ENCODE measurements around the gene CNGA2.

CNGA2 gene

DNA sequence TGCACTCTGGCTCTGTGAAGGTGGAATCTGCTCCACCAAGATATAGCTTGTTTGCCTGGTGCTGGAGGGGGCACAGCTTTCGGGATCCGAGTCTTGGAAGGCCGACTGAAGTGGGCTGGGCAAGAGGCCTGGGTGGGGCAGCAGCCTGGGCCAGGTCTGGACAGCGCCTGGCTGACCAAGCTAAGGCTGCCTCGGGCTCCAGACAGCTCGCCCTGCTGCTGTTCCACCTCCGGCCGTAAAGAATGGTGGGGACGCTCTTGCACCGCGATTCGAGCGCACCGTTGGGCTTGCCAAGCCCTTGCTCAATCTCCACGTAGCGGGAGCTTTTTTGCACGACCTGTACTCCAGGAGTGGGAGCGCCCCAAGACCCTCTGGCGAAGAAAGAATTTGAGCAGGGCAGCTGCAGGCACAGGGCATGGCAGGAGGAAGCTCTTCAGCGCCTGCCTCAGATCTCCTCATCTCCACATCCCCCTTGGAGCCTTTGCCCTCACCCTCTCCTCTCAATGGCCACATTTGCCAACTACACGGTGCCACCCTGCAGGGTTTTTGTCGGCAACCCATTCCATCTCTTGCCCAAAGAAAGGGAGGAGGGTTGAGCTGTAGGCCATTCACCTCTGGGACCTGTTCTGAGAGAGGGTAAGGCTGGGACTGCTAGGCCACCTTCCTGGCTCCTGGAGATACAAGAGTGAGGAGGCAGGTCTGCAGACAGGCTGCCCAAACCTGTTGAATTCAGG, 18.9 kb downstream of the CNGA2 start:
- no peak for FAIRE-seq

DNA sequence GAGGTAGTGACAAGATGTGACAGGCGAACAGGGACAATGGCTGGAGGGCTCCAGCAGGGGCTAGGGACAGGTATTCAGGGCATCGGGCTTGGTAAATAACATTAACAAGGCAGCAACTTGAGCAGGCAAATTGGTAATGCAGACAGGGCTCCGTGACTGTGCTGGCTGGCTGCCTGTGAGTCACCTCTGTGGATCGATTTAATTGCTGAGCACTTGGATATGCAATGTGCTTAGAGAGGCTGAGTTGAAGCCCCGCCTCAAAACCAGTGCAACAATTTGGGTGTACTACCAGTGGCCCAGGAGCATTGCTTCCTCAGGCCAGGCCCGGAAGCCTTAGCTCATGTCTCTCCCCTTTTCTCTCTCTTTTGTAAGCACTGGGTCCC, 19.5 kb downstream of the CNGA2 start:
- FAIRE-seq, result no peak

DNA sequence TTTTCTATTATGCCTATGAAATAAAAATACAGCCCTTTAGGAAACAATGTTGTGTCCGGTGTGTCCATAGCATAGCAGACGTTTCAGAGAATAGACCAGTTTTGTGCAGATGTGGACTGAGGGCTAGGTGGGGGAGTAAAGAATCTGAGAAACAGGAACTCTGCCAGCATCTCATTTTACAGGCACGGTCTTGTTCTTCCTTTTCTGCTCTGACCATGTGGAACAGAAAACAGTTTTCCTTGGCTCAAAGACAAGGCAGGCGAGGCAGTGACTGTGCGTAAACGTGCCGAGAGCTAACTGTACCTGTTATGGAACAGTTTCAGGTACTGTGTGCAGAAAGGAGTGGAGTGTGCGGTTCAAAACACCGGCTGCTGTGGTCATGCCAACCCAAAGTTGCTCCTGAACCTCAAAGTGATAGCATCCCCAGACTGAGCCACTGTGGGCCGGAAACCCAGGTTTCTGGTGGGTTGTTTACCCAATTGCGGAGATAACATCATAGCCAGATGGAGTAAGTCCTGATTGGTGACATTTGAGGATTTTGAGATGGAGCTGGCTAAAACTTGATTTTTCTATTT, 20.2 kb downstream of the CNGA2 start:
- no peak for FAIRE-seq

DNA sequence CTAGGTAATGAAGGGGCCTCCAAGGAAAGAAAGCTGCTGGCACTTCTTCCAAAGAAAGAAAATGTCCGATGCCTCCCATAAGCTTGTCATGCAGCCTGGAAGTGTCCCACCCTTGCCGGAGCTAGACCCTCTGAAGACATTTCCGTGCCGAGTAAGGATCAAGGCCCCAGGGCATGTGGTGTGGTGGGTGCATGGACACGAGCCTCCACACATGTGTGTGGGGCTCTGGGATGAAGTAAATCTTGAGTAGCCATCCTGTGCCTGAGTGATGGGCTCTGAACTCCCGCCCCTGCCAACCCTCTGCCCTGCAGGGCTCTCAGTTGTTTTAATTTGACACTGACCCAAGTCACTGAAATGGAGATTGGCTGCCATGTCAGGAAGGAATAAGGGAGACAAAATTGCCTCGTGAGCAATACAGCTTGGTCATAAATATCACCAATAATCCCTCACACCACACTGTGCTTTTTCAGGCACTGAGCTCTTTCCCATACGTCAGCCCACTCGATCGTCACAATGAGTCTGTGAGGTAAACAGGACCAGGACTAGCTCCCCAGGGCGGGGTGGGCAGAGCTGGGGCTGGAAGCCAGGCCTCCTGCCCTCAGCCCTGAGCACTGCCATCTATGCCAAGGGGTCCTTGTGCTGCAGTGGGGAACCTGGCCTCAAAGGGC, 24.6 kb downstream of the CNGA2 start:
- no peak for FAIRE-seq

DNA sequence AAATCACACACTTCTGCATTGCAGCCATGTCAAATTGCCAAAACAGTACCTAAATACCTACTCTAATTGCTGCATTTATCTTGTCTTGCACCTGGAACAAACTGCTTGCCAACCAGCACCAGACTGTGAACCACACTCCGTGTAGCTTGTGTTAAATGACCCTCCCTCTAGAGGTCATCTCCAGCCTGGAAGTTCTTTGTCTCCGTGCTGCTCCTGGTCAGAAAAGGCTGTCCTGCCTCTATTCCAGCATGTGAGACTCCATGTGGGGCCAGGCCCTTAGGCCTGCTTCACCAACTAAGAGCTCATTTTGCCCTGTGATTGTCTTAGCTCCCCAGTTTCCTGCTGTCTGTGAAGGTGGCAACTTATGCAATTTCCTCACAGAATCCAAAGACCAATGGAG, 28.3 kb downstream of the CNGA2 start:
- no peak for FAIRE-seq

DNA sequence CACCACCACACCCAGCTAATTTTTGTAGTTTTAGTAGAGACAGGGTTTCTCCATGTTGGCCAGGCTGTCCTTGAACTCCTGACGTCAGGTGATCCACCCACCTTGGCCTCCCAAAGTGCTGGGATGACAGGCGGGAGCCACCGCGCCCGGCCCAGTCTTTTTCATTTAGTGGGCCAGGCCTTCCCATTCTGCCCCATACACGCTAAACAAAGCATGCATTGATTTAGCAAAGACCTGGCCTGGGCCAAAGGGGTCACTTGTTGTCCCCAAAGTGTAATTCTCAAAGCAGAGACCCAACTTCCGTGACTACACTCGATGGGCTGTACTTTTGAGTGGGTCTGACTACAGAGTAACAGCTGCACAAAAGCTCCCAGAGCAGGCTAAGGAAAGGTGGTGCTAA, 29.2 kb downstream of the CNGA2 start:
- no peak for FAIRE-seq

DNA sequence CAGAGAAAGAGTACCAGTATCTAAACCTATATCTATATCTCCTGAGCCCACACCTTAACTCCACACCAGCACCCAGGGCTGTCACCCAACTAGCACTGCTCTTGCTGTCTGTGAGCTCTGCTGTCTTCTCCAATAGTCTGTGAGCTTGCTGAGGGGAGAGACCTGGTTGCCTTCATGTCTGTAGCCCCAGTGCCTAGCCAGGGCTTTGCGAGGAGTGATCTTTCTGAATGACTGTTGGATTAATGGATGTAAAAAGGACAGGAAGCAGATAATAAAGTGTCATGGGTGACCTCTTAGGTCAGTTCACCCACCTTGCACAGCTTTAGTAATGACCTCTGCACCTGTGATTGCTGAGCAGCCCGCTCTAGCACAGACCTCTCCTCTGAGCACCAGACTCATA, 30.5 kb downstream of the CNGA2 start:
- no peak for FAIRE-seq

DNA sequence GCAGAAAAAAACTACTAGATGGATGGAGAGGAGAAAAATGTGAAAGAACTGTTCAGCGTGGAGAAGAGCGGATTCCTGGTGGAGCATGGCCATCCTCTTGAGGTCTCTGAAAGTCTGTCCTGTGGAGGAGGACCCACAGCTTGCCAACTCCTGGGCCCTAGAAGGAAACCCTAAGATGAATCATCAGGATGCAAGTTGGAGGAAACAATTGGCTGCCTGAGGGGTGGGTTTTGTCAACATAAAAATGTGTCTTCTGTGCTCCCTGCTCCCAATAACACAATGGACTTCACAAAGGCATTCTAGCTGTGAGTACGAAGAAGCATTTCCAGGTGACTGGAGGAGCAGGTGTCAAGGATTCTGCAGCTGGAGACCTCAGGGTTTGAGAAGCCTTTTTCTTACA, 37.2 kb downstream of the CNGA2 start:
- FAIRE-seq, result no peak

DNA sequence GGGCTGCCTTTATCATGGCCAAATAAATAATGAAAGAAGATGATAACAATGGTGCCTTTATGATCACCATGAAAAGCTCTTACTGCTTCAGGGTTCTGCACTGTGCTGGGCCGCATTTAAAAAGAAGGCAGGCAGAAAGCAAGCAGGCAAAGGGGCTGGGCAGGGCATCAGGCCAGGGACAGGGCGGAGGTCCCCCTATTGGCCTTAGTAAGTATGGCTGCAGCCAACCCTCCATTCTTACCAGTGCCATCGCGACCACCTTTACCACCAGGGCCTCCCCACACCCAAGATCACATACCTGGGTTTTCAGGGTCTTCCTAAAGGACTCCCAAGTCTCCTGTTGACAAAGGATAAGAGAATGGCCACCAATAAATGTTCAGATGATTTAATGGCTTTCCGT, 38.9 kb downstream of the CNGA2 start:
- FAIRE-seq, result no peak

DNA sequence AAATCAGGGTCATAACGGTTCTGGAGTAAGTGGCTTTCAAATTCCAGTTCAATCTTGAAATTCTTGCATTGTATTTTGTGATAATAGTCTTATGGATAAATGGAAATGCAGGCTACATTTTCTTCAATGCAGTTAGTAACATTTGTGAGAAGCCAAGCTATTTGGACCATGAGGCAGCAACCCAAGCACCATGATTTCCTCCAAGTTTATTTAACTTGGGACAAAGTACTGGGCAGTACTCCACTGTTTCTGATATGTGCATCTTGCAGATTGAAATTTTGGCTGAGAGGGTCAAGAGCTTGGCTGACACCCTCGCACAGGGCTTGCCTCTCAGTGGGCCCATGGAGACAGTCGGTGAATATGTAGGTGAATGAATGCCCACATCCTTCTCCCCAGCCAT, 39.9 kb downstream of the CNGA2 start:
- no peak for FAIRE-seq

DNA sequence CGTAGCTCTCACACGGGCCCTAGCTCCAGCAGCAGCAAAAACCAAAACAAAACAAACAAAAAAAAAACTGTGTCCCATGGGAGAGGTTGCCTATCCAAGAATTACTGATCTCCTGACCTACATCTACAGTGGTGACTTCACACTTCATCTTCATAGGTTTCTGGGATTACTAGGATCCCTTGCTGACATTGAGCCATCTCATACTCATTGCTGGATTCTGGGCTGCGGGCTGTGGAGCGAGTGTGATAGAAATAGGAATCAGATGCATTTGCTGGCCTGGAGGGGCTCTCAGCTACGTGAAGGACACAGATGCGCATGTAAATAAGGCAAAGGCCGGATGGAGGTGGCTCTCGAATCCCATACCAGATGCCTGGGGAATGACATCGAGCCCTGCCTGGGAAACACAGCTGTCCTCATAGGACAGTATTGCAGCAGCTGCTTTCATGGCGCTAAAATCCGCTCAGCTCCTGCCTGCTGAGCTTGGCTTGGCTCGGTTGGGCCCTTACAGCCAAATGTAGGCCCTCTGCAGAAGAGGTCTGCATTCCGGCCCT, 41.7 kb downstream of the CNGA2 start:
- no peak for FAIRE-seq

DNA sequence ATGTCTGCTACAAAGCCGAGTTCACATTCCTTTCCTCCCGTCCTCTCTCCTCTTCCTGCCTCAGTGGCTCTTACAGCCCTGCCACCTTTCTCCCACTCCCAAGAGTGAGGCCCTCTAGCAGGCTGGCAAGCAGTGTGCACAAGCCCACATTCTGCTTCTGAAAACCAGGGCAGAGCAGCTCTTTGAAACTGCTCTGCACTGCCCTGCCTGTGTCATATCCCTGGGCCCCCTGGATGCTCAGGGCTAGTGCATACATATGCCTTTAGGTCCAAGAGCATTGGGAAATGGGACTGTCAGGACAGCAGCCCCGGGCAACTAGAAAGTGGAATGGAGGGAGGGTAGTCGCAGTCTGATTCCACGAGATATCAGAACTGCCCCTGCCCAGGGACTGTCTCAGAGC, 42.4 kb downstream of the CNGA2 start:
- no peak for FAIRE-seq

DNA sequence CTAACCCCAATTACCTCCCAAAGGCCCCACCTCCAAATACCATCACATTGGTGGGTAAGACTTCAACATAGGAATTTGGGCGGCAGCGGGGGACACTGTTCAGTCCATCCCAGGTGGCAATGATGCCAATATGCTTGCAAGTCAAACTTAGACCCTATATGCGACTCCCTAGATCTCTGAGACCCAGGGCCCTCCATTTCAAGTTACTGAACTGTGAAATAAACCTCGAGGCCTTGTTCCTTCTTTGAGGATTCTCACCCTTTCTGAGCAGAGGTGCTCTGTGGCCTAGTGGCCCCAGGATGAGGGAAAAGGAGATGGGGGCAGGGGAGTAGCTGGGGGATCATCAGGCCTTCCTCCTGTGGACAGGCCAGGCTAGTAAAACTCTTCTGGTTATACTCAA, 44.7 kb downstream of the CNGA2 start:
- FAIRE-seq, result no peak

DNA sequence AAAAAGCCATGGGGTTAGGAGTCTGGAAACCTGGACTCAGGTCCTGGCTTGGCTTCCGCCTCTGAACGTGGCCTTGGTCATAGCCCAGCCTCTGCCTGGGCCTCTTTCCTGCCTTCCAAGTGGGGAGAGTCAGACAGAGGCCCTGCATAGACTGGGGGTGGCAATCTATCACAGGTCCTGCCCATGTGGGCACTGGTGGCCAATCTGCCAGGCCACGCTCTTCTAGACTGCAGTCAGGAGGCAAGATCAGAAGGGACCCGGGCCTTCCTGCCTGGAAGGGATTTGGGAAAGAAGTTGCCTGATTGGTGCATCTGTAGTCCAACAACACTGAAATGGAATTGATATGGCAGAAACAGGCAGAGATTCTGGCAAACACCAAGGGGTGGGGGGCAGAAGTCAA, 46.1 kb downstream of the CNGA2 start:
- no peak for FAIRE-seq

DNA sequence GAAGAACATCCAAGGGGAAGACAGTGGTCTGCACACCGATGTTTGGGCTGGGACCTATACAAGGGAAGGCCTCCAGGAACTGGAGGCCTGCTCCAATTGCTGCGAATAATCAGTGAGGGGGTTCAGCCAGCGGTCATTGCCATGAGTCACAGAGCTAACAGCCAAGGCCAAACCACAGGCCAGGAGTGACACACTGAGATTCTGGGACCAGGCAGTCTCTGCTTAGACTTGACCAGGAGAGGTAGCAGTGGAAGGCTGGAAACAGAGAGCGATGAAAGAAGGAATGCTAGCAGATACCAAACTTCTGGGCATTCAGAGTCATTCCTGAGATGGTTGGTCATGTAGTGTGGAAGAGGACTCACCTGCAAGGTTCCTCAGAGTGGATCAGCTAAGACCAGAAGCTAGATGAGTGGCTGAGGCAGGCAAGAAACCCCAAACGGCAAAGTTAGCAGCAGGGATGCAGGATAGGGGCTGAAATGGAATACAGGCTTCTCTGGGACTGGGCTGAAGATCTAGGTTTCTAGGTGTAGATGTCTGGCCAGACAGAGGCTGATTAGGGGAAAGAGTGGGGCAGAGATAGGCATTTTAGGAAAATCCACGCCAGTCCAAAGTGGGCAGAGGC, 54.7 kb downstream of the CNGA2 start:
- FAIRE-seq, result no peak

DNA sequence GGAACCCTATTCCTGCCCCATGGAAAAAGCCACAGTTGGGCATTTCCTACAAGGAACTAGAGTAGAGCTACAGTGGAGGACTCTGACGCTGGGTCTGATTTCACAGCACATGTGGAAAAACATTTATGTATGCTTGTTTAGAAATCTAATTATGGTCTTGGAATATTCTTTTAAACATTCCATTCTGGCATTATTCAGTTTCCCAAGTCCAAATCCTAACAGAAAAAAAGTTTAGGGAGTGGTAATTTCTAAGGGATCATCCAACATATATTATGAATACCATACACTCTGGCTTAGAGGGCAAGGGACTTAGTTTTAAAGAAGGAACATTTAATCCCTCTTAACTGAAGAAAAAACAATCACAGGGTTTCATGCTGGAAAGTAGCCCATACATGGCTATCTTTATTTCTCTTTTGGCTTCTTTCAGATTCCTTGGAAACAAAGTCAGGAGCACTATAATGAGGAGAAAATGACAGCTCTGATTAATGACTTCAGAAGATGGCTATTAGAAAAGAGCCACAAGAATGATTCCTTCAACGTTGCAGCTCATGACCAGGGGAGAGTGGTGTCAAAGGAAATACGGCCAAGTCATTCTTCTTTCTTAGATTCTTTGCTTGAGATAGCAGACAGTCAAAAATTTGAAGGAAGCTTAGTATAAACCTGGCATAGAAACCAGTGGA, 56.1 kb downstream of the CNGA2 start:
- FAIRE-seq, result no peak

DNA sequence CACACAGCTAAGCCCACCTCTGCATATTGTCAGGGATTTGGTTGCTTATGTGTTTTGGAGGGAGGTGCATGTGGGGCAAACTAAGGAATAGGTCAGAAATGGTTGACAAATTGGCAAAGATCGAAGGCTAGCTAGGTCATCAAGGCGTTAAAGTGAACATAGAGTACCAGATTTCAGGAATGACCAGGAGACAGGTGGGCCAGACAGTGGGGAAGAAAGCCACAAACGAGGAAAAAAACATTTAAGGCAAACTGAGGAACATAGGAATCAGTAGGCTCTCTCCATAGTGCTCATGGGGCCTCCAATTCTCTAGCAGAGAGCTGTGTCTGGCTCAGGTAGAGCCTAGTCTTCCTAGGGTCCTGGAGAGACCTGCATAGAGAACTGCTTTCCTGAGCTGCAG, 57.4 kb downstream of the CNGA2 start:
- no peak for FAIRE-seq

DNA sequence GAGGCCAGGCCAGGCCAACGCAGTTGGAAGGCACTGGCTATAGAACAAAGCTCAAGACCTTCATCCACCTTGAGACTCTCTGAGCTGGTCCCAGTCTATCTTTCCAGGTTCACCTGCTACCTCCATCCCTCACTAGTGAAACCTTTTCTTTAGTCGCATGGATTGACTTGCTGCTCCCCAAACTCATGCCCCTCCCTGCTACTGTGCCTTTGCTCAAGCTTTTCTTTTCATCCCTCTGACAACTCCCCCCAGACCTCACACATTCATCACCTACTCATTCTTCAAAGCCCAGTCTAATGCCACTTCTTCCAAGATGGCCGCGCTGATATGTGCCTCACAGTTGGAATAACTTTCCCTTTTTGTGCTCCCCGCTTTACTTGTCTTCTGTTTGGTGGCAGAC, 58.0 kb downstream of the CNGA2 start:
- FAIRE-seq, result no peak

DNA sequence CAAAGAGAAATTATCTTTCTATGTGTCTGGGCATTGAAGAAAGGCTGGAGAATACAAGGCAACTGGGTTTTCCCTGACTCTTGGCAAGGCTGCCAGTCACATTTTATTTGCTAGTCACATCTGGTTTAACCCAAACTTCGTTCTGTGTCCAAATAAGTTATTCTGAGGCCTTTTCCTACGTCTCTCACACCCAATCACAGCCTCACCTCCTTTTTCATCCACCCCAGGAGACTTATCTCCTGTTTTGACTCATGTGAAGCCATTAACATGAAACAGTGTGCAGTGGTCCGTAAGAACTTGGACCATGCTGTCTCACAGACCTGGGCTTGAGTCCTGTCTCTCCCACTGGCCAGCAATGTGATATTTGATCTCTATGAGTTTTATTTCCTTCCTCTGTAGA, 59.3 kb downstream of the CNGA2 start:
- FAIRE-seq, result no peak

All from colon (tissue), 2 donors.